Caco-2 (cell line): ENCODE results near the gene MORN1. TPM values are rescaled to one million over a fixed set of nuclear protein-coding genes. Genes with fewer than 3 reads are reported as not detected.

Source experiments
- BruUV-seq: library from RNA; stranded (reverse); fragments of 400-500 nt; replicated peaks from 2 replicates; lab custom pipeline; 2021; lab: Mats Ljungman, UMichigan
- CTCF ChIA-PET: fragments of 300-600 bp; sonication (Branson Sonifier 250); formaldehyde crosslinking; loops from one replicate; lab custom pipeline; 2022; ENCODE audit warnings: antibody characterized with exemption; lab: Charles Lee
- POLR2A ChIA-PET: fragments of 300-600 bp; sonication (Branson Sonifier 250); formaldehyde crosslinking; loops from one replicate; lab custom pipeline; 2022; ENCODE audit warnings: antibody characterized with exemption; lab: Charles Lee
- DNase-seq, 2 experiments: peaks; one replicate each; pipeline versions ENCODE4 v3.0.0 to v3.0.0-alpha.2; 2020 to 2022
- H3K27me3 ChIP-seq: replicated peaks from 2 replicates; pipeline ENCODE4 v1.6.0; 2011; ENCODE audit warnings: low read length; ENCODE audit not compliant: control insufficient read depth, insufficient read depth
- H3K36me3 ChIP-seq: 2 replicates; pipeline ENCODE4 v1.5.1; 2011; ENCODE audit warnings: low read length; ENCODE audit not compliant: control insufficient read depth, insufficient read depth
- H3K4me1 ChIP-seq: fragments of 250-450 bp; sonication (Bioruptor Pico); 2 replicates; pipeline ENCODE4 v1.5.1; 2020; ENCODE audit warnings: mild to moderate bottlenecking
- H3K4me3 ChIP-seq: 2 replicates; pipeline ENCODE4 v1.5.1; 2011; ENCODE audit warnings: low read depth, mild to moderate bottlenecking, control low read depth, low read length
- H3K9me3 ChIP-seq: fragments of 250-450 bp; sonication (Bioruptor Pico); 2 replicates; pipeline ENCODE4 v1.5.1; 2020; ENCODE audit warnings: mild to moderate bottlenecking, moderate library complexity
- H3K27ac Mint-ChIP-seq: one replicate; pipeline ENCODE4 v1.8.0; 2022; ENCODE audit warnings: mixed read lengths; ENCODE audit not compliant: unreplicated experiment
- H3K27me3 Mint-ChIP-seq: one replicate; pipeline ENCODE4 v1.8.0; 2022; ENCODE audit warnings: mixed read lengths; ENCODE audit not compliant: insufficient read depth, unreplicated experiment
- H3K36me3 Mint-ChIP-seq: one replicate; pipeline ENCODE4 v1.8.0; 2022; ENCODE audit warnings: mild to moderate bottlenecking, mixed read lengths; ENCODE audit not compliant: insufficient read depth, unreplicated experiment
- H3K4me1 Mint-ChIP-seq: one replicate; pipeline ENCODE4 v1.8.0; 2022; ENCODE audit warnings: low read depth, mixed read lengths; ENCODE audit not compliant: unreplicated experiment
- H3K4me3 Mint-ChIP-seq: one replicate; pipeline ENCODE4 v1.8.0; 2022; ENCODE audit warnings: mild to moderate bottlenecking, moderate library complexity, mixed read lengths; ENCODE audit not compliant: unreplicated experiment
- H3K9me3 Mint-ChIP-seq: one replicate; pipeline ENCODE4 v1.8.0; 2022; ENCODE audit warnings: mixed read lengths; ENCODE audit not compliant: unreplicated experiment
- CTCF ChIP-seq, 2 experiments: fragments of 200-600 bp in 1 of 2; IDR thresholded peaks; 1 replicate in 1 of 2; 2 replicates in 1 of 2; pipeline versions ENCODE4 v1.5.1 to v1.8.0; 2011 to 2022; ENCODE audit warnings: antibody characterized with exemption in 1 of 2, control low read depth in 1 of 2, inconsistent platforms in 1 of 2, low read depth in 1 of 2, low read length in 1 of 2, mild to moderate bottlenecking in 1 of 2, moderate library complexity in 1 of 2; ENCODE audit not compliant: insufficient read depth in 1 of 2, severe bottlenecking in 1 of 2, unreplicated experiment in 1 of 2
- intact Hi-C: fragments of 100-400 bp; cut with micrococcal nuclease; formaldehyde crosslinking; loops from one replicate; pipeline ENCODE4 v1.10.0; 2022; ENCODE audit not compliant: unreplicated experiment
- total RNA-seq: library from RNA; stranded (reverse); gene quantifications from 2 replicates; pipeline ENCODE4 v1.2.3, GENCODE V29; 2022

Gene MORN1
- total RNA-seq, 1 experiment from 2014 or later = 8.6 TPM

GRCh38 chr1:2422523-2422922 lies 31.2 kb upstream of the MORN1 start:
- Mint-ChIP-seq H3K36me3 (peaks cover 8% of the 10 kb centered on the region), H3K27ac (no peak overlapping the region), H3K9me3 (no peaks in the 10 kb centered on the region), H3K4me1 (no peaks in the 10 kb centered on the region), H3K27me3 (peaks cover 9% of the 10 kb centered on the region), H3K4me3 (no peak overlapping the region)
- POLR2A ChIA-PET = no interaction called here
- no peaks in the 10 kb centered on the region for H3K9me3 ChIP-seq
- TF ChIP-seq CTCF (IDR thresholded peaks at IDR 0.05; ENCODE audit: insufficient read depth in 1 of 2, low read depth in 1 of 2, low read length in 1 of 2, severe bottlenecking in 1 of 2, unreplicated experiment in 1 of 2) = no peak
- no peaks in the 10 kb centered on the region; the same call in 1 of the 2 replicates for H3K27me3 ChIP-seq
- no peak for DNase-seq
- H3K36me3 ChIP-seq = no peaks in the 10 kb centered on the region
- BruUV-seq = no TSS peak
- CTCF ChIA-PET = no interaction called here
- no peak overlapping the region for H3K4me3 ChIP-seq
- no peaks in the 10 kb centered on the region for H3K4me1 ChIP-seq
- intact Hi-C loops = no loop called here

DNA sequence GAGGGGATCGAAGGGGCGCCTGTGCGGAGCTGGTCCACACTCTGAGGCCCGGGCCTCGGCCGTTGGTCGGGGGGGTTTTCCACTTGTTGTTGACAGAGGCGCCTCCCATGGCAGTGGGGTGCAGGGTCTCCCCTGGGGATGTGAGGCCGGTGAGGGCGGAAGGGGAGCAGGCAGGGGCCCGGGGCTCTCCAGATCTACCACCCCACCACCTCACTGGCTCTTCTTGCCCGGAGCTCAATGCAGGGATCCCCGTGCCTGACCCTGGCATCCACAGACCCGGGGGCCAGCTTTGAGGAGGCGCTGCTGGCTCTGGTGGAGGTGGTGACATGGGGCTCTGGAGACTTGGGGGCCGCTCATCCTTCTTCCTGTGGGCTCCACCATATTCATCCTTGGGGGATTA lies 28.1 kb upstream of the MORN1 start:
- POLR2A ChIA-PET = no interaction called here
- intact Hi-C loops = no loop called here

GRCh38 chr1:2418791-2419320 lies 27.5 kb upstream of the MORN1 start:
- peaks cover 12% of the 10 kb centered on the region for H3K27me3 Mint-ChIP-seq
- Histone ChIP-seq H3K27me3 (no peaks in the 10 kb centered on the region; the same call in 1 of the 2 replicates), H3K4me3 (no peak overlapping the region), H3K36me3 (no peaks in the 10 kb centered on the region), H3K4me1 (no peaks in the 10 kb centered on the region; the same call in 1 of the 2 replicates), H3K9me3 (no peaks in the 10 kb centered on the region)
- intact Hi-C loops = no loop called here
- H3K4me3 Mint-ChIP-seq = no peak overlapping the region
- peaks cover 5% of the 10 kb centered on the region for H3K4me1 Mint-ChIP-seq
- POLR2A ChIA-PET = no interaction called here
- TF ChIP-seq CTCF (IDR thresholded peaks at IDR 0.05; ENCODE audit: insufficient read depth in 1 of 2, low read depth in 1 of 2, low read length in 1 of 2, severe bottlenecking in 1 of 2, unreplicated experiment in 1 of 2) = no peak
- no peaks in the 10 kb centered on the region for H3K9me3 Mint-ChIP-seq
- no TSS peak for BruUV-seq
- no peak for DNase-seq
- CTCF ChIA-PET = no interaction called here
- no peak overlapping the region for H3K27ac Mint-ChIP-seq
- H3K36me3 Mint-ChIP-seq = peaks cover 13% of the 10 kb centered on the region

More for the DNA sequence above, 28.1 kb upstream of the MORN1 start:
- H3K9me3 ChIP-seq = no peaks in the 10 kb centered on the region
- Mint-ChIP-seq H3K9me3 (no peaks in the 10 kb centered on the region), H3K36me3 (peaks cover 8% of the 10 kb centered on the region), H3K4me1 (peaks cover under 1% of the 10 kb centered on the region), H3K27me3 (peaks cover 12% of the 10 kb centered on the region), H3K27ac (no peak overlapping the region), H3K4me3 (no peak overlapping the region)
- BruUV-seq = no TSS peak
- no peaks in the 10 kb centered on the region for H3K4me1 ChIP-seq
- H3K27me3 ChIP-seq = no peaks in the 10 kb centered on the region; the same call in 1 of the 2 replicates
- DNase-seq = no peak
- no peak overlapping the region for H3K4me3 ChIP-seq
- CTCF ChIA-PET = no interaction called here
- H3K36me3 ChIP-seq = no peaks in the 10 kb centered on the region
- TF ChIP-seq CTCF (IDR thresholded peaks at IDR 0.05; ENCODE audit: insufficient read depth in 1 of 2, low read depth in 1 of 2, low read length in 1 of 2, severe bottlenecking in 1 of 2, unreplicated experiment in 1 of 2) = no peak
